ENCODE measurements around the gene PF4V1.
"Not testable (repeated sequence)": the region's sequence is repeated elsewhere in the genome, so short reads cannot be mapped to it uniquely, and the experiment has no call there.

PF4V1 gene

GRCh38 chr4:73870768-73871167 lies 17.7 kb downstream of the PF4V1 start:
- no peak for DNase-seq

GRCh38 chr4:73871511-73872310 lies 18.6 kb downstream of the PF4V1 start:
- DNase-seq = no peak

- DNase-seq = no peak
These were observed 19.4 kb downstream of the PF4V1 start for GRCh38 chr4:73872316-73873108.

GRCh38 chr4:73874386-73874785 lies 21.3 kb downstream of the PF4V1 start:
- DNase-seq = no peak

- no peak for DNase-seq
These were observed 22.3 kb downstream of the PF4V1 start for GRCh38 chr4:73875401-73875800.

- no peak for DNase-seq
These were observed 30.2 kb downstream of the PF4V1 start for GRCh38 chr4:73883306-73883705.

GRCh38 chr4:73885574-73886267 lies 32.6 kb downstream of the PF4V1 start:
- no peak for DNase-seq

- no peak for DNase-seq
These were observed 38.2 kb downstream of the PF4V1 start for GRCh38 chr4:73891326-73891725.

GRCh38 chr4:73891739-73892405 lies 38.8 kb downstream of the PF4V1 start:
- DNase-seq = no peak

GRCh38 chr4:73892966-73893365 lies 39.9 kb downstream of the PF4V1 start:
- DNase-seq = no peak

- DNase-seq = no peak
These were observed 40.9 kb downstream of the PF4V1 start for GRCh38 chr4:73894001-73894400.

- no peak for DNase-seq
These were observed 42.4 kb downstream of the PF4V1 start for GRCh38 chr4:73895201-73896175.

- no peak for DNase-seq
These were observed 43.3 kb downstream of the PF4V1 start for GRCh38 chr4:73896416-73896815.

- DNase-seq = no peak
These were observed 44.5 kb downstream of the PF4V1 start for GRCh38 chr4:73897380-73898136.

- DNase-seq = not testable (repeated sequence)
These were observed 46.2 kb downstream of the PF4V1 start for GRCh38 chr4:73899338-73899737.

- DNase-seq = no peak
These were observed 47.9 kb downstream of the PF4V1 start for GRCh38 chr4:73901031-73901430.

- DNase-seq = no peak
These were observed 49.0 kb downstream of the PF4V1 start for GRCh38 chr4:73902038-73902637.

- DNase-seq = no peak
These were observed 49.9 kb downstream of the PF4V1 start for GRCh38 chr4:73902817-73903547.

Data from stimulated activated CD4-positive, alpha-beta T cell treated with anti-CD3 and anti-CD28 coated beads, Interleukin-2, amount 100 ng/mL, for 24 hours (primary cell).